Measurements from ENCODE around the gene AKR1B1.

GRCh38 chr7:134395604-134396003 is 63.3 kb downstream of the AKR1B1 start:
- TF ChIP-seq CTCF (IDR thresholded peaks at IDR 0.05) (no peak), ZFP36 (IDR thresholded peaks at IDR 0.05; ENCODE audit: borderline replicate concordance, partially characterized antibody) (no peak)

Data from A549 (cell line).